Osteoblast (primary cell): ENCODE data around the gene SMARCA4. TPM values are rescaled to one million over a fixed set of nuclear protein-coding genes. Genes with fewer than 3 reads are reported as not detected.

Experiments
- DNase-seq: peaks from one replicate; pipeline ENCODE4 v3.0.0; 2011; ENCODE audit warnings: low spot score, mixed read lengths; ENCODE audit not compliant: insufficient read length; ENCODE audit errors: missing footprints
- H2AFZ ChIP-seq: 2 replicates; pipeline ENCODE4 v1.6.0; 2011; ENCODE audit warnings: mild to moderate bottlenecking, low read length
- H3K27ac ChIP-seq: 2 replicates; pipeline ENCODE4 v1.5.1; 2011; ENCODE audit warnings: mild to moderate bottlenecking, low read depth, low read length, moderate library complexity
- H3K27me3 ChIP-seq: 2 replicates; pipeline ENCODE4 v1.6.0; 2012; ENCODE audit warnings: mild to moderate bottlenecking, control low read depth, inconsistent platforms, low read length, moderate library complexity; ENCODE audit not compliant: insufficient read depth
- H3K36me3 ChIP-seq: 2 replicates; pipeline ENCODE4 v1.5.1; 2011; ENCODE audit warnings: mild to moderate bottlenecking, low read length, control low read depth, moderate library complexity; ENCODE audit not compliant: insufficient read depth
- H3K4me1 ChIP-seq: 2 replicates; pipeline ENCODE4 v1.5.1; 2011; ENCODE audit warnings: mild to moderate bottlenecking, low read length, control low read depth, moderate library complexity; ENCODE audit not compliant: insufficient read depth
- H3K4me2 ChIP-seq: 2 replicates; pipeline ENCODE4 v1.6.0; 2011; ENCODE audit warnings: mild to moderate bottlenecking, low read length; ENCODE audit not compliant: insufficient read depth
- H3K4me3 ChIP-seq: fragments of 200-600 bp; sonication (generic); 3 replicates; pipeline ENCODE4 v1.5.1; 2012; ENCODE audit warnings: mild to moderate bottlenecking, low read length, inconsistent platforms; ENCODE audit not compliant: insufficient read depth
- H3K79me2 ChIP-seq: 2 replicates; pipeline ENCODE4 v1.6.0; 2012; ENCODE audit warnings: mild to moderate bottlenecking, low read length, control low read depth, inconsistent platforms; ENCODE audit not compliant: insufficient read depth
- H3K9me3 ChIP-seq: 2 replicates; pipeline ENCODE4 v1.5.1; 2011; ENCODE audit warnings: low read depth, low read length, control low read depth
- H4K20me1 ChIP-seq: 2 replicates; pipeline ENCODE4 v1.6.0; 2012; ENCODE audit warnings: mild to moderate bottlenecking, low read length, control low read depth; ENCODE audit not compliant: insufficient read depth
- total RNA-seq: library from RNA; depleted of rRNA; stranded (reverse); fragments of >200 nt; gene quantifications from 2 replicates; pipeline ENCODE4 v1.2.3, GENCODE V29; 2012
- TF ChIP-seq, protein P1 (sequence below): IDR thresholded peaks from 2 replicates; pipeline ENCODE4 v1.5.1; 2011; ENCODE audit warnings: mild to moderate bottlenecking, low read depth, low read length, moderate library complexity; ENCODE audit errors: extremely low read depth

Gene SMARCA4
- total RNA-seq, 1 donor = 52.8 TPM

DNA sequence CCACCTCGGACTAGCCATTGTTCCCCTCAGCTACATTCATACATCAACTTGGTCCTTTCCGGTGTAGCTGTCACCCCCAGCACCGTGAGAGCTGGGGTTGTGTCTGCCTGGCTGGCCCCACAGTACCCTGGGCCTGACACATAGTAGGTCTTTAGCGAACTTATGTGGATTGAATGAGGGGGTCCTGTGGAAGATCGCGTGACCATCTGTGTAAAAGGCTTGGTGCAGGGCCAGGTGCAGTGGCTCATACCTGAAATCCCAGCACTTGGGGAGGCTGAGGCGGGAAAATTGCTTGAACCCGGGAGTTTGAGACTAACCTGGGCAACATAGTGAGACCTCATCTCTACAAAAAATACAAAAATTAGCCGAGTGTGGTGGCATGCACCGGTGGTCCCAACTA is 2.0 kb downstream of the SMARCA4 start:
- Histone ChIP-seq H3K4me2 (peak overlapping the region; percentile 93), H3K27me3 (no peaks in the 10 kb centered on the region), H3K79me2 (peaks cover 72% of the 10 kb centered on the region), H4K20me1 (peaks cover 36% of the 10 kb centered on the region), H3K9me3 (no peaks in the 10 kb centered on the region), H2AFZ (no peak overlapping the region), H3K27ac (no peak overlapping the region), H3K4me1 (peaks cover 6% of the 10 kb centered on the region), H3K36me3 (no peaks in the 10 kb centered on the region), H3K4me3 (no peak overlapping the region)
- TF ChIP-seq, protein P1, sequence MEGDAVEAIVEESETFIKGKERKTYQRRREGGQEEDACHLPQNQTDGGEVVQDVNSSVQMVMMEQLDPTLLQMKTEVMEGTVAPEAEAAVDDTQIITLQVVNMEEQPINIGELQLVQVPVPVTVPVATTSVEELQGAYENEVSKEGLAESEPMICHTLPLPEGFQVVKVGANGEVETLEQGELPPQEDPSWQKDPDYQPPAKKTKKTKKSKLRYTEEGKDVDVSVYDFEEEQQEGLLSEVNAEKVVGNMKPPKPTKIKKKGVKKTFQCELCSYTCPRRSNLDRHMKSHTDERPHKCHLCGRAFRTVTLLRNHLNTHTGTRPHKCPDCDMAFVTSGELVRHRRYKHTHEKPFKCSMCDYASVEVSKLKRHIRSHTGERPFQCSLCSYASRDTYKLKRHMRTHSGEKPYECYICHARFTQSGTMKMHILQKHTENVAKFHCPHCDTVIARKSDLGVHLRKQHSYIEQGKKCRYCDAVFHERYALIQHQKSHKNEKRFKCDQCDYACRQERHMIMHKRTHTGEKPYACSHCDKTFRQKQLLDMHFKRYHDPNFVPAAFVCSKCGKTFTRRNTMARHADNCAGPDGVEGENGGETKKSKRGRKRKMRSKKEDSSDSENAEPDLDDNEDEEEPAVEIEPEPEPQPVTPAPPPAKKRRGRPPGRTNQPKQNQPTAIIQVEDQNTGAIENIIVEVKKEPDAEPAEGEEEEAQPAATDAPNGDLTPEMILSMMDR = no peak
- DNase-seq = peak; percentile 58

DNA sequence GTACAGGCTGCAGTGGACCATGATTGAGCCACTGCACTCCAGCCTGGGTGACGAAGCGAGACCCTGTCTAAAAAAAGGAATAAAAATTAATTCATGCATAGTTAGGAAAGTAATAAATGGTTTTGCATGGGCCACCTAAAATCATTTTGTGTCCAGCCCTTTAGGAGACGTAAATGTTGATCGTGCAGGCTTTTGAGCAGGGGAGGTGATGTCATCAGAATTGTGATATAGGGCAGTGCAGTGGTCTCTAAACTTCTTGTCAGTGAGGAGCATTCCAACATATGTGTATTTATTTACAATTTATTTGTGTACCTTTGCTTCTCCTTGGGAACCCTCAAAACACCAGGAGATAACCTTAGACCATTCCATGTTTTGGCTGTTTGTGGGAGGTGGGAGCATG is 3.0 kb downstream of the SMARCA4 start:
- TF ChIP-seq, protein P1 = no peak
- H4K20me1 ChIP-seq = peaks cover 44% of the 10 kb centered on the region
- H3K4me3 ChIP-seq = no peak overlapping the region

DNA sequence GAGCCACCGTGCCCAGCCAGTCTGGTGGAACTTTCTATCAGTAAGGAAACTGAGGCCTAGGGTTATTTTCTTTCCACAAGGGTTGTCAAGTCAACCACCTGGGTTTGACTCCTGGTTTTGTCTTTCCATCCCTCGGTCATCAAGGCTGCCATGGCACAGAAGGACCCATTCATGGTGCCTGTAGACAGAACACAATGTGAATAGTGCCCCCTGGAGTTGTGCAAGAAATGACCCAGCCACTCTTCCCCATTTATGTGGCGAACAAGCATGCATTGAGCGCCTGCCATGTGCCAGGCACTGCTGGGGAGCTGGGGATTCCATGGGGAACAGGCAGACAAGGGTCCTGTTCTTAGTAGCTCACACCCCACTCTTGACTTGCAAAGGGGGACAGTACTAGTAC is 4.1 kb downstream of the SMARCA4 start:
- H2AFZ ChIP-seq = no peak overlapping the region
- TF ChIP-seq, protein P1 = no peak
- peaks cover 6% of the 10 kb centered on the region for H3K4me1 ChIP-seq
- H3K9me3 ChIP-seq = no peaks in the 10 kb centered on the region
- peaks cover 50% of the 10 kb centered on the region for H4K20me1 ChIP-seq
- no peaks in the 10 kb centered on the region for H3K36me3 ChIP-seq
- H3K79me2 ChIP-seq = peaks cover 90% of the 10 kb centered on the region
- H3K4me3 ChIP-seq = no peak overlapping the region
- peak; percentile 44 for DNase-seq
- no peak overlapping the region for H3K27ac ChIP-seq
- H3K4me2 ChIP-seq = no peak overlapping the region
- H3K27me3 ChIP-seq = no peaks in the 10 kb centered on the region

More for the DNA sequence above, 3.0 kb downstream of the SMARCA4 start:
- Histone ChIP-seq H3K9me3 (no peaks in the 10 kb centered on the region), H3K4me2 (no peak overlapping the region), H3K79me2 (peaks cover 82% of the 10 kb centered on the region), H3K4me1 (peaks cover 6% of the 10 kb centered on the region), H3K27me3 (no peaks in the 10 kb centered on the region), H2AFZ (no peak overlapping the region), H3K36me3 (no peaks in the 10 kb centered on the region), H3K27ac (no peak overlapping the region)
- peak; percentile 35 for DNase-seq

DNA sequence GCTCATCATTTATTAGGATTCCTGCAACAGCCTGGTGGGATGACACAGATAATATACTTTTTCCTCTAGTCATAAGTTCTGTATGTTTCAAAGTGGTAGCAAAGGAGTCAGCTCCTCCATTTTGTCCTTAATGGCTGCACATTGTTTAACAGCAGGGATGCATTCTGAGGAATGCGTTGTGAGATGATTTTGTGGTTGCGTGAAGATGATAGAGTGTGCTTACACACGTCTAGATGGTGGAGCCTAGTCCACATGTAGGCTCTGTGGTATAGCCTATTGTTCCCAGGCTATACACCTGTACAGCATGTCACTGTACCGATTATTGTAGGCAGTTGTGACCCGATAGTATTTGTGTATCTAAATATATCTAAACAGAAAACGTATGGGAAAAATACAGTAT is 4.6 kb downstream of the SMARCA4 start:
- peaks cover 3% of the 10 kb centered on the region for H3K4me1 ChIP-seq
- TF ChIP-seq, protein P1 = no peak
- no peak overlapping the region for H3K27ac ChIP-seq
- no peak overlapping the region for H3K4me3 ChIP-seq
- H2AFZ ChIP-seq = no peak overlapping the region
- H3K36me3 ChIP-seq = no peaks in the 10 kb centered on the region
- no peak for DNase-seq
- H3K79me2 ChIP-seq = peaks cover 91% of the 10 kb centered on the region
- peaks cover 55% of the 10 kb centered on the region for H4K20me1 ChIP-seq
- H3K27me3 ChIP-seq = no peaks in the 10 kb centered on the region
- H3K4me2 ChIP-seq = no peak overlapping the region
- no peaks in the 10 kb centered on the region for H3K9me3 ChIP-seq
